ENCODE results near the gene SCYL1. TPM values are rescaled to one million over a fixed set of nuclear protein-coding genes. Genes with fewer than 3 reads are reported as not detected.

Gene SCYL1
- total RNA-seq, 2 experiments from 2014 or later, result 57.4 to 60.7 TPM

DNA sequence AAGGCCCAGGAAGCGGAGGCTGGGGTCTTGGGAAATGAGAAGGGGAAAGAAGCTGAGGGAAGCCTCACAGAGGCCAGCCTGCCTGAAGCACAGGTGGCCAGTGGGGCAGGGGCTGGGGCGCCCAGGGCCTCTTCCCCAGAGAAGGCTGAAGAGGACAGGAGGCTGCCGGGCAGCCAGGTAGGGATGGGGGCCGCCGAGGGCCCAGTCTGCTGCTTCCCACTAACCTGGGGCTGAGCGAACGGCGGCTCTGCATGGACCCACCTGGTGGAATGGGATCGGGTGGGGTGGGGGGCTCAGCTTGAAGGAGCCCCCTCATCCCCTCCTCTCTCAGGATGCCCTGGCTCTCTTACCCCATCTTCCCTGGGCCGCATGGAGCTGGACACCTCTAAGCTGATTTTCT is 58.7 kb downstream of the SCYL1 start:
- Histone ChIP-seq H3K36me3 (ENCODE audit: insufficient read depth, low read length) (peaks cover 72% of the 10 kb centered on the region), H3K4me1 (ENCODE audit: insufficient read depth, low read length) (peaks cover 36% of the 10 kb centered on the region), H3K4me3 (ENCODE audit: low read length) (no peak overlapping the region), H3K27ac (ENCODE audit: low read depth in 1 of 2, low read length in 2 of 2) (no peak overlapping the region), H3K27me3 (ENCODE audit: control insufficient read depth in 1 of 2, insufficient read depth in 2 of 2, low read length in 2 of 2) (no peaks in the 10 kb centered on the region), H3K9me3 (ENCODE audit: control insufficient read depth in 1 of 2, insufficient read depth in 1 of 2, low read length in 2 of 2) (no peaks in the 10 kb centered on the region)
- H3K4me3 Mint-ChIP-seq, result no peak overlapping the region
- H3K27ac Mint-ChIP-seq, result no peak overlapping the region
- H3K9me3 Mint-ChIP-seq, result no peaks in the 10 kb centered on the region
- no peak for DNase-seq
- TF ChIP-seq, protein P1, sequence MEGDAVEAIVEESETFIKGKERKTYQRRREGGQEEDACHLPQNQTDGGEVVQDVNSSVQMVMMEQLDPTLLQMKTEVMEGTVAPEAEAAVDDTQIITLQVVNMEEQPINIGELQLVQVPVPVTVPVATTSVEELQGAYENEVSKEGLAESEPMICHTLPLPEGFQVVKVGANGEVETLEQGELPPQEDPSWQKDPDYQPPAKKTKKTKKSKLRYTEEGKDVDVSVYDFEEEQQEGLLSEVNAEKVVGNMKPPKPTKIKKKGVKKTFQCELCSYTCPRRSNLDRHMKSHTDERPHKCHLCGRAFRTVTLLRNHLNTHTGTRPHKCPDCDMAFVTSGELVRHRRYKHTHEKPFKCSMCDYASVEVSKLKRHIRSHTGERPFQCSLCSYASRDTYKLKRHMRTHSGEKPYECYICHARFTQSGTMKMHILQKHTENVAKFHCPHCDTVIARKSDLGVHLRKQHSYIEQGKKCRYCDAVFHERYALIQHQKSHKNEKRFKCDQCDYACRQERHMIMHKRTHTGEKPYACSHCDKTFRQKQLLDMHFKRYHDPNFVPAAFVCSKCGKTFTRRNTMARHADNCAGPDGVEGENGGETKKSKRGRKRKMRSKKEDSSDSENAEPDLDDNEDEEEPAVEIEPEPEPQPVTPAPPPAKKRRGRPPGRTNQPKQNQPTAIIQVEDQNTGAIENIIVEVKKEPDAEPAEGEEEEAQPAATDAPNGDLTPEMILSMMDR (IDR thresholded peaks at IDR 0.05), result no peak
- no peak for ATAC-seq (ENCODE audit: poor library complexity)
- no peaks in the 10 kb centered on the region for H3K27me3 Mint-ChIP-seq
- intact Hi-C loops (cut with DNase I, micrococcal nuclease), result no loop called here
- peaks cover 60% of the 10 kb centered on the region for H3K36me3 Mint-ChIP-seq (ENCODE audit: low read depth)
- POLR2A ChIA-PET, result interaction anchor here (1.0 kb wide), 1 partner anchor 11 kb away, joined by 3 read pairs; no protein-coding TSS in a partner anchor
- peaks cover 16% of the 10 kb centered on the region for H3K4me1 Mint-ChIP-seq (ENCODE audit: low read depth)
- CTCF ChIA-PET, result no interaction called here

DNA sequence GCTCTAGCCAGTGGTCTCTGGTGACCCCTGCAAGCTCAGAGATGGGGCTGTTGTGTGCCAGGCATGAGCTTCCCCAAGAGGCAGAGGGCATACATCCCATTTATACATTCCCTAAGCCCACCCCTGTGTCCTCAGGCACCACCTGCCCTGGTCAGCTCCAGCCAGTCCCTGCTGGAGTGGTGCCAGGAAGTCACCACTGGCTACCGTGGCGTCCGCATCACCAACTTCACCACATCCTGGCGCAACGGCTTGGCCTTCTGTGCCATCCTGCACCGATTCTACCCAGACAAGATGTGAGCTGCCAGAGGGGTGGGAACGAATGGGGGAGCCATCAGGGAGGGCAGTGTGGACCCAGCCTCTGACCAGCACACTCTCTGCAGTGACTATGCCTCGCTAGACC is 59.2 kb downstream of the SCYL1 start:
- Histone ChIP-seq H3K9me3 (ENCODE audit: control insufficient read depth in 1 of 2, insufficient read depth in 1 of 2, low read length in 2 of 2) (no peaks in the 10 kb centered on the region), H3K27me3 (ENCODE audit: control insufficient read depth in 1 of 2, insufficient read depth in 2 of 2, low read length in 2 of 2) (no peaks in the 10 kb centered on the region), H3K27ac (ENCODE audit: low read depth in 1 of 2, low read length in 2 of 2) (no peak overlapping the region), H3K36me3 (ENCODE audit: insufficient read depth, low read length) (peaks cover 67% of the 10 kb centered on the region), H3K4me1 (ENCODE audit: insufficient read depth, low read length) (peaks cover 35% of the 10 kb centered on the region), H3K4me3 (ENCODE audit: low read length) (no peak overlapping the region)
- peaks cover 17% of the 10 kb centered on the region for H3K4me1 Mint-ChIP-seq (ENCODE audit: low read depth)
- intact Hi-C loops (cut with DNase I, micrococcal nuclease), result no loop called here
- ChIA-PET POLR2A (interaction anchor here (1.0 kb wide), 1 partner anchor 10 kb away, joined by 3 read pairs; no protein-coding TSS in a partner anchor), CTCF (no interaction called here)
- no peak overlapping the region for H3K4me3 Mint-ChIP-seq
- H3K9me3 Mint-ChIP-seq, result no peaks in the 10 kb centered on the region
- DNase-seq (no peak), ATAC-seq (ENCODE audit: poor library complexity) (no peak)
- no peaks in the 10 kb centered on the region for H3K27me3 Mint-ChIP-seq
- TF ChIP-seq, protein P1 (IDR thresholded peaks at IDR 0.05), result no peak
- no peak overlapping the region for H3K27ac Mint-ChIP-seq
- peaks cover 62% of the 10 kb centered on the region for H3K36me3 Mint-ChIP-seq (ENCODE audit: low read depth)

DNA sequence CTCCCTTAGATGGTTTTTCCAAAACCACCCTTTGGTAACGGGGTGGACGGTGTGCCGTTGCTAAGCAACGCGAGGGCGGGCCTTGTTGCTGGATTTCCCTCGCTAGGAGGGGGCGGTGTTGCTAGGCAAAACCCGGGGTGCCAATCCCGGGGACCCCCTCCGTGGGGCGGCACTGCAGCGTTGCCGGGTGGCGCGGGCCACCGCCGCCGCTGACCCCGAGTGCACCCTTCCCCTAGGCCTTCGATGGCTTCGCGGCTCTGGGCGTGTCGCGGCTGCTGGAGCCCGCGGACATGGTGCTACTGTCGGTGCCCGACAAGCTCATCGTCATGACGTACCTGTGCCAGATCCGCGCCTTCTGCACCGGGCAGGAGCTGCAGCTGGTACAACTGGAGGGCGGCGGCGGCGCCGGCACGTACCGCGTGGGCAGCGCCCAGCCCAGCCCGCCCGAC is 59.9 kb downstream of the SCYL1 start:
- POLR2A ChIA-PET, result no interaction called here
- Histone ChIP-seq H3K4me3 (ENCODE audit: low read length) (no peak overlapping the region), H3K9me3 (ENCODE audit: control insufficient read depth in 1 of 2, insufficient read depth in 1 of 2, low read length in 2 of 2) (no peaks in the 10 kb centered on the region), H3K4me1 (ENCODE audit: insufficient read depth, low read length) (peaks cover 37% of the 10 kb centered on the region), H3K27ac (ENCODE audit: low read depth in 1 of 2, low read length in 2 of 2) (no peak overlapping the region), H3K36me3 (ENCODE audit: insufficient read depth, low read length) (peaks cover 61% of the 10 kb centered on the region), H3K27me3 (ENCODE audit: control insufficient read depth in 1 of 2, insufficient read depth in 2 of 2, low read length in 2 of 2) (no peaks in the 10 kb centered on the region)
- H3K36me3 Mint-ChIP-seq (ENCODE audit: low read depth), result peaks cover 61% of the 10 kb centered on the region
- no peak overlapping the region for H3K4me3 Mint-ChIP-seq
- H3K27ac Mint-ChIP-seq, result no peak overlapping the region
- TF ChIP-seq, protein P1 (IDR thresholded peaks at IDR 0.05), result no peak
- CTCF ChIA-PET, result no interaction called here
- ATAC-seq (ENCODE audit: poor library complexity), result no peak
- no peak for DNase-seq
- H3K9me3 Mint-ChIP-seq, result no peaks in the 10 kb centered on the region
- intact Hi-C loops (cut with DNase I, micrococcal nuclease), result no loop called here
- H3K27me3 Mint-ChIP-seq, result no peaks in the 10 kb centered on the region
- peaks cover 17% of the 10 kb centered on the region for H3K4me1 Mint-ChIP-seq (ENCODE audit: low read depth)

Data from CD4-positive, alpha-beta T cell (primary cell).